H1 (cell line): ENCODE data around the gene IPO9. TPM values are rescaled to one million over a fixed set of nuclear protein-coding genes. Genes with fewer than 3 reads are reported as not detected.

Experiments used
- ASH2L ChIP-seq: fragments of 200-600, 300-600 bp; sonication (generic); IDR thresholded peaks from one replicate; pipeline ENCODE4 v1.7.1; 2017; ENCODE audit warnings: low read length
- CBX8 ChIP-seq: fragments of 300-800, 300-1000 bp; sonication (generic); IDR thresholded peaks from 2 replicates; pipeline ENCODE4 v1.7.1; 2016; ENCODE audit warnings: low read depth, low read length, borderline replicate concordance
- EP300 ChIP-seq, 2 experiments: IDR thresholded peaks; 1 replicate in 1 of 2; 2 replicates in 1 of 2; pipeline ENCODE4 v1.6.1; 2011 to 2012; ENCODE audit warnings: low read depth in 2 of 2, low read length in 2 of 2, mild to moderate bottlenecking in 2 of 2, borderline replicate concordance in 1 of 2, inconsistent platforms in 1 of 2, moderate library complexity in 1 of 2
- TCF12 ChIP-seq: IDR thresholded peaks from 2 replicates; pipeline ENCODE4 v1.6.1; 2011; ENCODE audit warnings: low read depth, mild to moderate bottlenecking, low read length
- YY1 ChIP-seq: IDR thresholded peaks from 2 replicates; pipeline ENCODE4 v1.6.1; 2011; ENCODE audit warnings: low read depth, mild to moderate bottlenecking, low read length
- polyA plus RNA-seq, 7 experiments: library from polyadenylated mRNA; depleted of rRNA in 3 of 7; stranded (reverse) in 5 of 7; unstranded in 2 of 7; fragments of >200 nt in 5 of 7; fragments of 200-250 nt in 2 of 7; gene quantifications; 1 replicate in 5 of 7; 2 replicates in 1 of 7; 4 replicates in 1 of 7; pipeline versions ENCODE4 v1.2.1 to v1.2.3, GENCODE V29; 2011 to 2013; ENCODE audit warnings: missing spikeins in 2 of 7, mixed read lengths in 2 of 7
- total RNA-seq: library from RNA; stranded (reverse); fragmentation: NEBNext Ultra II Directional; extraction: Animal tissue kit (Norgen Biotek cat#: 25700); gene quantifications from 2 replicates; pipeline ENCODE4 v1.2.1, GENCODE V29; 2021

Gene IPO9
- total and polyA plus RNA-seq, 2 of the 8 experiments (the other 6 are each of a cell fraction or from before 2014, with no cell fraction given): 61.0 to 122 TPM

DNA sequence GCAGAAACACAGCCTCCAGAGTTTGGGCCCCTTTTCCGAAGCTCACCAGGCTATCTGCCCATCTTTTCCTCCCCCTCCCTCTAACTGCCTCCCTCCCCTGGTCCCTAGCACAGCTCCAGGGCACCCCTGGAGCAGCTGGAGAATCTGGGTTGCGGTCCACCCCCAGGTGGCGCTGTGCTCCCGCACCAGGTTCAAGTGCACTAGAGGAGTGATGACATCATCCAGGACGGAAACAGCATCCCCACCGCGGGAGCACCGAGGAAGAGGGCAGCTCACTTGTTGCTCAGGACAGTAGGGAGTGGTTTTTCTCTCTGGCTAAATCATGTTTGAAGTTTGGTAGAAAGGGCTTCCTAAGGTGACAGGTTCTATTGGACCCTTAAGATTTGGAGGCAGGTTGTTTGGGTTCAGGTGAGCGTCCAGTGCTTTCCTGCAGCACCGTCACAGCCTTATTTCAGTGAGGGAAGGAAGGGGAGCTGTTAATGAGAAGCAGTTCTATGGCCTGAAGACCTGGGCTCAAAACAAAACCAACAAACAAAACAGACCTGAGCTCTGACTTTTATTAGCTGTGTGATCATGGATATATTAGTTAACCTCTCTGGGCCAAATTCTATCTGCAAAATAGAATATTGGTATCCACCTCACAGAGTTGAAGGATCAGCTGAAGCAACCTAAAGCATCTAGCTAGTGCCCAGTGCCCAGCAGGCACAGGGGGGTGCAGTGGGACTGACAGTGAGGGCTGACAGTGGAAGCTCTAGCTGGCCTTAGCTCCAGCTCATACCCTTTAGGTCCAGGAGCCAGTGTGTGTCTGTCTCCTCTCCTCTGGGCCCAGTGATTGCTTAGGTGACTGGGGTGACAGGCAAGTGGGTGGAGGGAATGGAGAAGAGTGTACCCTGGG is 67.2 kb downstream of the IPO9 start (continued):
- 0 out of 2 replicates have a peak, but pooled peaks have one; percentile 53 for TF ChIP-seq TCF12
- TF ChIP-seq YY1: 0 out of 2 replicates have a peak, but pooled peaks have one; percentile 59
- TF ChIP-seq EP300 (IDR thresholded peaks at IDR 0.05; ENCODE audit: borderline replicate concordance in 1 of 2, low read depth in 2 of 2, low read length in 2 of 2): peak in 1 of 2 experiments; percentile 59; a peak in 1 of 3 replicates
- TF ChIP-seq CBX8: no peak
- TF ChIP-seq ASH2L: no peak
